Right atrium auricular region (tissue), 2 donors: ENCODE data around the gene SLC4A11. TPM values are rescaled to one million over a fixed set of nuclear protein-coding genes. Genes with fewer than 3 reads are reported as not detected.
"Not testable (repeated sequence)": the region's sequence is repeated elsewhere in the genome, so short reads cannot be mapped to it uniquely, and the experiment has no call there.

Experiments
- DNase-seq: peaks from one replicate; pipeline ENCODE4 v3.0.0-alpha.2; 2019; ENCODE audit warnings: low spot score
- H3K27ac ChIP-seq, 2 donors: fragments of 200-600 bp; sonication (generic); 1 replicate in 1 of 2; 2 replicates in 1 of 2; pipeline ENCODE4 v1.5.1; 2016 to 2019
- H3K27me3 ChIP-seq, 2 donors: fragments of 200-600 bp; sonication (generic); one replicate each; pipeline versions ENCODE4 v1.5.1 to v1.6.0; 2017 to 2019
- H3K36me3 ChIP-seq: fragments of 200-600 bp; sonication (generic); one replicate; pipeline ENCODE4 v1.5.1; 2016
- H3K4me1 ChIP-seq, 2 donors: fragments of 200-600 bp; sonication (generic); one replicate each; pipeline versions ENCODE4 v1.5.1 to v1.6.0; 2017 to 2019
- H3K4me3 ChIP-seq, 2 donors: fragments of 200-600 bp; sonication (generic); 1 replicate in 1 of 2; 2 replicates in 1 of 2; pipeline ENCODE4 v1.5.1; 2017 to 2019; ENCODE audit warnings: mild to moderate bottlenecking in 1 of 2, moderate library complexity in 1 of 2
- H3K9me3 ChIP-seq, 2 donors: fragments of 200-600 bp; sonication (generic); one replicate each; pipeline ENCODE4 v1.5.1; 2019
- total RNA-seq, 2 donors: library from RNA; depleted of rRNA; stranded (reverse); fragments of >200 nt; gene quantifications; one replicate each; pipeline ENCODE4 v1.1.0, GENCODE V29; 2016
- TF ChIP-seq, protein P1 (sequence below), 2 donors: fragments of 200-600 bp; sonication (generic); IDR thresholded peaks; one replicate each; pipeline ENCODE4 v1.5.1; 2019; ENCODE audit warnings: antibody characterized with exemption in 2 of 2

Gene SLC4A11
- total RNA-seq, 2 donors from 2014 or later, result 0.16 TPM; not detected in 1

DNA sequence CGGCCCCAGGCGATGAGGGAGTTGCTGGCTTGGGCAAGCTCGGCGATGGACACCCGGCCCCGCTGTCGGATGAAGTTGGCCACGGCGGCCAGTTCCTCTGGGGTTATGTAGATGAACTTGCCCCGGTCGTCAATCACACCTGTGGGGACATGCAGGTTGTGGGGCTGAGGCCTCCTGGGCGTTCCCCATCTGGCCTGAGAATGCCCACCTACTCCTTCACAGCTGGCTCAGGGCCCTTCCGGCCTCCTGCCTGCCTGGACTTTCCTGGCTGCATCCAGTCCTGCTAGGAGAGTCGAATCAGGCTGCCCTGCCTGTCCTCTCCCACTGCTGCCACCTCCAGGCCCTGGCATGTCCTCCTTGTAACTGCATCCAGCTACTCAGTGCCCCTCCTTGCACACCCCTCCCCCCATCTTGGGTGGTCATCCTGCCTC lies 48.3 kb downstream of the SLC4A11 start:
- TF ChIP-seq, protein P1, sequence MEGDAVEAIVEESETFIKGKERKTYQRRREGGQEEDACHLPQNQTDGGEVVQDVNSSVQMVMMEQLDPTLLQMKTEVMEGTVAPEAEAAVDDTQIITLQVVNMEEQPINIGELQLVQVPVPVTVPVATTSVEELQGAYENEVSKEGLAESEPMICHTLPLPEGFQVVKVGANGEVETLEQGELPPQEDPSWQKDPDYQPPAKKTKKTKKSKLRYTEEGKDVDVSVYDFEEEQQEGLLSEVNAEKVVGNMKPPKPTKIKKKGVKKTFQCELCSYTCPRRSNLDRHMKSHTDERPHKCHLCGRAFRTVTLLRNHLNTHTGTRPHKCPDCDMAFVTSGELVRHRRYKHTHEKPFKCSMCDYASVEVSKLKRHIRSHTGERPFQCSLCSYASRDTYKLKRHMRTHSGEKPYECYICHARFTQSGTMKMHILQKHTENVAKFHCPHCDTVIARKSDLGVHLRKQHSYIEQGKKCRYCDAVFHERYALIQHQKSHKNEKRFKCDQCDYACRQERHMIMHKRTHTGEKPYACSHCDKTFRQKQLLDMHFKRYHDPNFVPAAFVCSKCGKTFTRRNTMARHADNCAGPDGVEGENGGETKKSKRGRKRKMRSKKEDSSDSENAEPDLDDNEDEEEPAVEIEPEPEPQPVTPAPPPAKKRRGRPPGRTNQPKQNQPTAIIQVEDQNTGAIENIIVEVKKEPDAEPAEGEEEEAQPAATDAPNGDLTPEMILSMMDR (IDR thresholded peaks at IDR 0.05), result no peak
- H3K4me3 ChIP-seq, result no peak overlapping the region
- H3K4me1 ChIP-seq, result no peaks in the 10 kb centered on the region
- no peak for DNase-seq
- no peaks in the 10 kb centered on the region for H3K27me3 ChIP-seq
- H3K27ac ChIP-seq, result no peak overlapping the region
- H3K9me3 ChIP-seq, result no peaks in the 10 kb centered on the region
- H3K36me3 ChIP-seq, result peaks cover 60% of the 10 kb centered on the region

DNA sequence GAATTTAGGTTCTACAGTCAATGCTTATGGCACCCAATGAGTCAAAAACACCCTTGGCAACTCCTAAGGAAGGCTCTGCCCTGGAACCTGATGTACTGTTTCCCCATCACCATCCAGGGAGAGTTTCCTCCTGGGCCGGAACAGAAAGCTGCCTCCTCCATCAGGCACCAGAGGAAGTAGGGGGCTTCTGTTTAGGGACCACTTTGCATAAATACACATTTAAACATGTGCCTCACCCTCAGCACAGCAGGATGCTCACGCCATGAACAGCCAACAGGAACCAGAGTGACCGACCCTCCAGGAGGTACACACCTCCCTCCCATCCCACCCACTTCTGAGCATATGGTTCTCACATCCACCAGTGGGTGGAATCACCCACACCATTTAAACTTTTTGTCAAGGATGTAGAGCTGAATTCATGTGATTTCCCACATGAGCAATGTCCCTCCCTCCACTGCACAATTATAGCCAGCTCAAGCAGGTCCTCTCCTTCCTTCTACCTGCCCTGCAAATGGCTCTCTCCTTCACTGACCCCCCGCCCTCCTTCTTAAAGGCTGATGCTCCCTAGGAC lies 49.3 kb downstream of the SLC4A11 start:
- TF ChIP-seq, protein P1 (IDR thresholded peaks at IDR 0.05), result no peak
- Histone ChIP-seq H3K27ac (no peak overlapping the region), H3K27me3 (no peaks in the 10 kb centered on the region), H3K9me3 (no peaks in the 10 kb centered on the region), H3K4me1 (no peaks in the 10 kb centered on the region), H3K36me3 (peaks cover 49% of the 10 kb centered on the region), H3K4me3 (no peak overlapping the region)
- DNase-seq, result no peak

DNA sequence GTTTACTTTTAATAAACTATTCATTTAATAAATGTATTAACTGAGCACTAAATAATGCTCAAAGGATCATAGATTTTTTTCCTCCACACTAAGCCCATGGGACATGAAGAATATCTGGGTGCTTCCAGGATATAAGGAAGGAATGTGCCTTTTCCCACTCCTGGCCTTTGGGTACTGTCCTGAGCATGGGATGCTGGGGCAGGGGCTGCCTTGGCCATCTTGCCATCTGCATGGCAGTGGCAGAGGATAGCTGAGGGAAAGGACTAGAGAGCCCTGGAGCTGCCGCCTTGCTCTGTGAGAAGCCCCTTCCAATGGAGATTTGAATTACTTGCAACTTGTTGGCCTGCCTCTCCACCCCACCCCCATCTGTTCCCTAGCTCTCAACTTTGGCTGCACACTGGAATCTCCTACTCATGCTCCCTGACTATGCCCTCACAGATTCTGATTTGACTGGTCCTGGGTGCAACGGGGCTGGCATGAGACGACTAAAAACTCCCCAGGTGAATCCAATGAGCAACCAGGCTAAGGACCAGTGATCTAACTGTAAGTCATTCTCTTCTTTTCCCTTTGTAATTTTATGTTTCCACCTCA lies 50.1 kb downstream of the SLC4A11 start:
- no peak overlapping the region for H3K27ac ChIP-seq
- no peaks in the 10 kb centered on the region for H3K9me3 ChIP-seq
- H3K4me1 ChIP-seq, result no peaks in the 10 kb centered on the region
- TF ChIP-seq, protein P1 (IDR thresholded peaks at IDR 0.05), result no peak
- H3K4me3 ChIP-seq, result no peak overlapping the region
- peaks cover 42% of the 10 kb centered on the region for H3K36me3 ChIP-seq
- H3K27me3 ChIP-seq, result no peaks in the 10 kb centered on the region
- no peak for DNase-seq

DNA sequence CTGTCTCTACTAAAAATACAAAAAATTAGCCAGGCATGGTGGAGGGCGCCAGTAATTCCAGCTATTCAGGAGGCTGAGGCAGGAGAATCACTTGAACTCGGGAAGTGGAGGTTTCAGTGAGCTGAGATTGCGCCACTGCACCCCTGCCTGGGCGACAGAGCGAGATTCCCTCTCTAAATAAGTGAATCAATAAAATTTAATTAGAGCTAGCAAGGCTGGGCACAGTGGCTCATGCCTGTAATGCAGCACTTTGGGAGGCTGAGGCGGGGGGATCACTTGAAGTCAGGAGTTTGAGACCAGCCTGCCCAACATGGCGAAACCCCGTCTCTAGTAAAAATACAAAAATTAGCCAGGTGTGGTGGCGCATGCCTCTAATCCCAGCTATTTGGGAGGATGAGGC lies 51.1 kb downstream of the SLC4A11 start:
- not testable (repeated sequence) for H3K27me3 ChIP-seq, H3K9me3 ChIP-seq, DNase-seq, H3K27ac ChIP-seq, H3K4me3 ChIP-seq, H3K4me1 ChIP-seq
- H3K36me3 ChIP-seq, result peaks cover 34% of the 10 kb centered on the region

DNA sequence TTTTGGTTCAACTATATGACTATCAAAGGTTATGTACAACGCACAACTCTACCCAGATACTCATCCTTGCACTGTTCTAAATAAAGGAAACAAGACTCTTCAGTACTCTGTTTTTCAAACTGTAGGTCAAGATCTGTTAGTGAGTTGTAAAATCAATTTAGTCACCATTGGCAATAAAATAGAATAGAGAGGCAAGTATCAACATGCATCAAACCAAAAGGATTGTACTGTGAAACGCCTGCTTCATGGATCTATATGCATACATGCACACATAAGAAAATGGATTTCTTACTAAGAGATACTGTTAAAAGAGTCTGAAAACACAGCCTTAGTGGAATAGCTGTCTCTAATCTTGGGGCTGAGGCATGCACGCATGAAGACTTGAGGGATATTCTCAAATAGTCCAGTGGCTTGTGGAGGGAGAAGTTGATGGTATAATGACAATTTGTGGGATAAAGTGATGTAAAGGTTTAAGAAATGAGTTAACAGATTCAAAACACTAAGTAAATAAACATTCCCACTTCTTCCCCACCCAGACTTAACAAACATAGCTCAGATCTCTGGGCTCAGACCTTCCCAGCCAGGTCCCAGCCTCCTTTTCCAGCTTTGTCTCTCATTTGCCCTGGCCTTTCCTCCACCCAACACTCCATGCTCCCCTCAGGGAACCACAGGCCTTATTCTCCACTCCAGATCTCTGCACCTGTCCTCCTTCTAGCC lies 54.9 kb downstream of the SLC4A11 start:
- Histone ChIP-seq H3K27me3 (no peaks in the 10 kb centered on the region), H3K4me1 (no peaks in the 10 kb centered on the region), H3K9me3 (no peaks in the 10 kb centered on the region), H3K4me3 (no peak overlapping the region), H3K27ac (no peak overlapping the region), H3K36me3 (no peaks in the 10 kb centered on the region)
- TF ChIP-seq, protein P1 (IDR thresholded peaks at IDR 0.05), result no peak
- no peak for DNase-seq

DNA sequence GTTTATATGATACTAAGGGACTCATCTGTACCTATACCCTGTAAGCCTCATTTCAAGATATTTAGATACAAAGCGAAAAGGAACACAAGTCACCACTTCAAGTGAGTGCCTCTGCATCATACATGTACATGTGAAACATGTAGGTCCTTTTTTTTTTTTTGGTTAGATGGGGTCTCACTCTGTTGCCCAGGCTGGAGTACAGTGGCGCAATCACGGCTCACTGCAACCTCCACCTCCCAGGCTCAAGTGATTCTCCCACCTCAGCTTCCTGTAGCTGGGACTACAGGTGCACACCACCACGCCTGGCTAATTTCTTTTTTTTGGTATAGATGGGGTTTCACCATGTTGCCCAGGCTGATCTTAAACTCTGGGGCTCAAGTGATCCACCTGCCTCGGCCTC lies 56.6 kb downstream of the SLC4A11 start:
- not testable (repeated sequence) for H3K4me1 ChIP-seq, H3K36me3 ChIP-seq, H3K4me3 ChIP-seq, DNase-seq, H3K27ac ChIP-seq, H3K9me3 ChIP-seq, H3K27me3 ChIP-seq
